ENCODE measurements around the gene USP24. TPM values are rescaled to one million over a fixed set of nuclear protein-coding genes. Genes with fewer than 3 reads are reported as not detected.

Gene USP24
- total RNA-seq, 1 donor from 2014 or later = 50.5 TPM

DNA sequence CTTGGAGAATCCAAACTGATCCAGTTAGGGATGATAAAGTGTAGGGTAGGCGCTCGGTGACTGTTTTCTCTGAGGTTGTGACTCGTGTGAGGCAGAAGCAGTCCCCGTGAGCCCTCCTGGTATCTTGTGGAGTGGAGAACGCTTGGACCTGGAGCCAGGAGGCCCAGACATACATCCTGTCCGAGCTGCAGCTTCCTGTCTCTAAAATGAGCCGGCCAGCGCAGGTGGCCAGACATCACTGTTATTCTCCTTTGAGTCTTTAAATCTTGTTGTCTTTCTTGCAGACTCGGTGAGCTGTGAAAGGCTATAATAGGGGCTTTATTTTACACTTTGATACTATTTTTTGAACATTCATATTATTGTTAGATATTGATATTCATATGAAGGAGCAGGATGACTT is 163.5 kb downstream of the USP24 start:
- no peak for DNase-seq (ENCODE audit: low spot score)
- Histone ChIP-seq H3F3A (ENCODE audit: low read depth) (no peaks in the 10 kb centered on the region), H4K20me1 (ENCODE audit: low read depth) (no peaks in the 10 kb centered on the region), H2AFZ (replicated peaks) (no peak overlapping the region), H3K4me1 (no peaks in the 10 kb centered on the region), H3K79me2 (ENCODE audit: low read depth) (no peaks in the 10 kb centered on the region), H3K27me3 (no peaks in the 10 kb centered on the region), H3K27ac (no peak overlapping the region), H3K36me3 (no peaks in the 10 kb centered on the region), H3K4me3 (no peak overlapping the region), H3K4me2 (no peak overlapping the region), H3K9me3 (ENCODE audit: low read depth) (no peaks in the 10 kb centered on the region), H3K9ac (no peak overlapping the region)
- Mint-ChIP-seq H3K4me1 (peaks cover 28% of the 10 kb centered on the region), H3K9me3 (no peaks in the 10 kb centered on the region), H3K36me3 (no peaks in the 10 kb centered on the region), H3K27ac (no peak overlapping the region), H3K4me3 (no peak overlapping the region), H3K27me3 (ENCODE audit: insufficient read depth, low read depth) (peaks cover 14% of the 10 kb centered on the region)
- no peak for TF ChIP-seq EZH2phosphoT487 (IDR thresholded peaks at IDR 0.05)
- TF ChIP-seq EZH2 (IDR thresholded peaks at IDR 0.05) = no peak
- TF ChIP-seq, protein P1, sequence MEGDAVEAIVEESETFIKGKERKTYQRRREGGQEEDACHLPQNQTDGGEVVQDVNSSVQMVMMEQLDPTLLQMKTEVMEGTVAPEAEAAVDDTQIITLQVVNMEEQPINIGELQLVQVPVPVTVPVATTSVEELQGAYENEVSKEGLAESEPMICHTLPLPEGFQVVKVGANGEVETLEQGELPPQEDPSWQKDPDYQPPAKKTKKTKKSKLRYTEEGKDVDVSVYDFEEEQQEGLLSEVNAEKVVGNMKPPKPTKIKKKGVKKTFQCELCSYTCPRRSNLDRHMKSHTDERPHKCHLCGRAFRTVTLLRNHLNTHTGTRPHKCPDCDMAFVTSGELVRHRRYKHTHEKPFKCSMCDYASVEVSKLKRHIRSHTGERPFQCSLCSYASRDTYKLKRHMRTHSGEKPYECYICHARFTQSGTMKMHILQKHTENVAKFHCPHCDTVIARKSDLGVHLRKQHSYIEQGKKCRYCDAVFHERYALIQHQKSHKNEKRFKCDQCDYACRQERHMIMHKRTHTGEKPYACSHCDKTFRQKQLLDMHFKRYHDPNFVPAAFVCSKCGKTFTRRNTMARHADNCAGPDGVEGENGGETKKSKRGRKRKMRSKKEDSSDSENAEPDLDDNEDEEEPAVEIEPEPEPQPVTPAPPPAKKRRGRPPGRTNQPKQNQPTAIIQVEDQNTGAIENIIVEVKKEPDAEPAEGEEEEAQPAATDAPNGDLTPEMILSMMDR (IDR thresholded peaks at IDR 0.05) = no peak

DNA sequence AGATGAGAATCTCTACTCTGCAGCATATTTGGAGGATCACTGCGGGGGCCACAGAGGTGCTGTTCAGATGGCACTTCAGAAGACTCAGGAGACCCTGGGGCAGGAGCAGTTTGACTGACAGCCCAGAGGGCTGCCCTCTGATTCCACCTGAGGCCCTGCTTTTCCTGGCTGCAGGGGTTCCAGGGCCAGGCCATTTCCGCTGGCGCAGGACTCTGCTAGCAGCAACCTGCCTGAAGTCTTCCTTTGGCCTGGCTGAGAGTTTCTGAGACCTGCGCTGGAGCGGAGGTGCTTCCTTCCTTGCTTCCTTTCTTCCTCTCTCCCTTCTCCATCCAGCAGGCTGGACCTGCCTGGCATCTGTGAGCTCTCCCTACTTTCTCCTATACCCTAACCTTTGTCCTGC is 164.0 kb downstream of the USP24 start:
- peaks cover 14% of the 10 kb centered on the region for H3K27me3 Mint-ChIP-seq (ENCODE audit: insufficient read depth, low read depth)
- peaks cover 28% of the 10 kb centered on the region for H3K4me1 Mint-ChIP-seq
- H3K27me3 ChIP-seq = no peaks in the 10 kb centered on the region
- H4K20me1 ChIP-seq (ENCODE audit: low read depth) = no peaks in the 10 kb centered on the region
- TF ChIP-seq, protein P1 (IDR thresholded peaks at IDR 0.05) = no peak
- TF ChIP-seq EZH2 (IDR thresholded peaks at IDR 0.05) (no peak), EZH2phosphoT487 (IDR thresholded peaks at IDR 0.05) (no peak)
- H3K36me3 Mint-ChIP-seq = no peaks in the 10 kb centered on the region
- H3F3A ChIP-seq (ENCODE audit: low read depth) = no peaks in the 10 kb centered on the region
- no peaks in the 10 kb centered on the region for H3K36me3 ChIP-seq
- no peak for DNase-seq (ENCODE audit: low spot score)
- no peaks in the 10 kb centered on the region for H3K9me3 ChIP-seq (ENCODE audit: low read depth)
- H3K4me1 ChIP-seq = no peaks in the 10 kb centered on the region
- no peaks in the 10 kb centered on the region for H3K9me3 Mint-ChIP-seq
- H3K4me2 ChIP-seq = no peak overlapping the region
- no peak overlapping the region for H3K4me3 ChIP-seq
- no peak overlapping the region for H3K4me3 Mint-ChIP-seq
- H2AFZ ChIP-seq (replicated peaks) = no peak overlapping the region
- no peak overlapping the region for H3K27ac Mint-ChIP-seq
- no peaks in the 10 kb centered on the region for H3K79me2 ChIP-seq (ENCODE audit: low read depth)
- H3K27ac ChIP-seq = no peak overlapping the region
- H3K9ac ChIP-seq = no peak overlapping the region

DNA sequence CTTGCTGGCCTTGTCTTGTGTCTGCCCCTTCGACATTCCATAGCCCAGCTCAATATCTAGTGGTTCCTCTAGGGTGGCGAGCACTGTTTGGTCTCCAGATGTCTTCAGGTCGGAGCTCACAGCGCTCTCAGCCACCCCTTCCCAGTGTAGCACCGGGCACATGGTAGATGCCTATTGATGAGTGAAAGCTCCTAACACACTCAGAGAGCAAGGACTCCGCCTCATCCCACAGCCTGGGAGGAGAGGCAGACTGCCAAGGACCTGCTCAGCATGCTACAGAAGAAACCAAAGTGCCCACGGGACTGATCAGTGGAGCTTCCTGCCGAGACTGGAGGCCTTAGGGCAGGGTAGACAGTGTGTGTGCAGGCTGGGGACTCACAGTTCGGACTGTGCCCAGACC is 164.9 kb downstream of the USP24 start:
- no peak for DNase-seq (ENCODE audit: low spot score)
- Mint-ChIP-seq H3K27me3 (ENCODE audit: insufficient read depth, low read depth) (peaks cover 15% of the 10 kb centered on the region), H3K9me3 (no peaks in the 10 kb centered on the region), H3K4me1 (peaks cover 25% of the 10 kb centered on the region), H3K27ac (peak overlapping the region; percentile 17), H3K36me3 (no peaks in the 10 kb centered on the region), H3K4me3 (no peak overlapping the region)
- TF ChIP-seq EZH2phosphoT487 (IDR thresholded peaks at IDR 0.05) (no peak), EZH2 (IDR thresholded peaks at IDR 0.05) (no peak)
- TF ChIP-seq, protein P1 (IDR thresholded peaks at IDR 0.05) = no peak
- H3K27me3 ChIP-seq = no peaks in the 10 kb centered on the region
- no peaks in the 10 kb centered on the region for H3K9me3 ChIP-seq (ENCODE audit: low read depth)
- H3F3A ChIP-seq (ENCODE audit: low read depth) = no peaks in the 10 kb centered on the region
- no peaks in the 10 kb centered on the region for H3K79me2 ChIP-seq (ENCODE audit: low read depth)
- H3K4me3 ChIP-seq = no peak overlapping the region
- no peak overlapping the region for H2AFZ ChIP-seq (replicated peaks)
- no peak overlapping the region for H3K9ac ChIP-seq
- no peaks in the 10 kb centered on the region for H4K20me1 ChIP-seq (ENCODE audit: low read depth)
- H3K27ac ChIP-seq = no peak overlapping the region
- H3K4me2 ChIP-seq = no peak overlapping the region
- H3K36me3 ChIP-seq = no peaks in the 10 kb centered on the region
- no peaks in the 10 kb centered on the region for H3K4me1 ChIP-seq
